CD4-positive, alpha-beta T cell treated with Interleukin-2 at 100 ng/mL for 4 hours (primary cell): ENCODE data around the gene STIM1.
"Not testable (repeated sequence)": the region's sequence is repeated elsewhere in the genome, so short reads cannot be mapped to it uniquely, and the experiment has no call there.

ENCODE experiments used
- DNase-seq: peaks from one replicate; pipeline ENCODE4 v3.0.0-alpha.2; 2020; ENCODE audit warnings: low spot score

STIM1 gene

GRCh38 chr11:4115128-4115527 is 259.7 kb downstream of the STIM1 start:
- no peak for DNase-seq

GRCh38 chr11:4118107-4118506 is 262.6 kb downstream of the STIM1 start:
- DNase-seq = no peak

GRCh38 chr11:4123218-4123617 is 267.8 kb downstream of the STIM1 start:
- DNase-seq = no peak

- no peak for DNase-seq
These were observed 269.7 kb downstream of the STIM1 start for GRCh38 chr11:4125141-4125540.

GRCh38 chr11:4127357-4127756 is 271.9 kb downstream of the STIM1 start:
- no peak for DNase-seq

- DNase-seq = not testable (repeated sequence)
These were observed 274.8 kb downstream of the STIM1 start for GRCh38 chr11:4130219-4130618.

- DNase-seq = no peak
These were observed 279.3 kb downstream of the STIM1 start for GRCh38 chr11:4134806-4135205.

- no peak for DNase-seq
These were observed 283.0 kb downstream of the STIM1 start for GRCh38 chr11:4138497-4138896.

GRCh38 chr11:4140067-4140636 is 284.7 kb downstream of the STIM1 start:
- DNase-seq = no peak
